ENCODE measurements around the gene HPSE2. TPM values are rescaled to one million over a fixed set of nuclear protein-coding genes. Genes with fewer than 3 reads are reported as not detected.

HPSE2 gene
- total and polyA plus RNA-seq, 2 of the 13 experiments (the other 11 are each of a cell fraction or from before 2014, with no cell fraction given) = 0.01 TPM; not detected in 1

DNA sequence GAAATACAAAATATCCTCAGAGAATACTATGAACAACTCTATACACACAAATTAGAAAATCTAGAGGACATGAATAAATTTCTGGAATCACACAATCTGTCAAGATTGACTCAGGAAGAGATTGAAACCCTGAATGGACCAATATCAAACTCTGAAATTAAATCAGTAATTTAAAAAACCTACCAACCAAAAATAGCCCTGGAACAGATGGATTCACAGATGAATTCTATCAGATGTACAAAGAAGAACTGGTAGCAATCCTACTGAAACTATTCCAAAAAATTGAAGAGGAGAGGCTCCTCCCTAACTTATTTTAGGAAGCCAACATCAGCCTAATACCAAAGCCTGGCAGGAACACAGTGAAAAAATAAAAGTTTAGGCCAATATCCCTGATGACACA lies 190.0 kb downstream of the HPSE2 start (continued):
- no peak for TF ChIP-seq DMTF1 (CRISPR knock-in tag; IDR thresholded peaks at IDR 0.05)
- no peak for TF ChIP-seq ARHGAP35 (CRISPR knock-in tag; IDR thresholded peaks at IDR 0.05; ENCODE audit: borderline replicate concordance)
- no peak for TF ChIP-seq ZNF510 (CRISPR knock-in tag; IDR thresholded peaks at IDR 0.05; ENCODE audit: low read depth)

DNA sequence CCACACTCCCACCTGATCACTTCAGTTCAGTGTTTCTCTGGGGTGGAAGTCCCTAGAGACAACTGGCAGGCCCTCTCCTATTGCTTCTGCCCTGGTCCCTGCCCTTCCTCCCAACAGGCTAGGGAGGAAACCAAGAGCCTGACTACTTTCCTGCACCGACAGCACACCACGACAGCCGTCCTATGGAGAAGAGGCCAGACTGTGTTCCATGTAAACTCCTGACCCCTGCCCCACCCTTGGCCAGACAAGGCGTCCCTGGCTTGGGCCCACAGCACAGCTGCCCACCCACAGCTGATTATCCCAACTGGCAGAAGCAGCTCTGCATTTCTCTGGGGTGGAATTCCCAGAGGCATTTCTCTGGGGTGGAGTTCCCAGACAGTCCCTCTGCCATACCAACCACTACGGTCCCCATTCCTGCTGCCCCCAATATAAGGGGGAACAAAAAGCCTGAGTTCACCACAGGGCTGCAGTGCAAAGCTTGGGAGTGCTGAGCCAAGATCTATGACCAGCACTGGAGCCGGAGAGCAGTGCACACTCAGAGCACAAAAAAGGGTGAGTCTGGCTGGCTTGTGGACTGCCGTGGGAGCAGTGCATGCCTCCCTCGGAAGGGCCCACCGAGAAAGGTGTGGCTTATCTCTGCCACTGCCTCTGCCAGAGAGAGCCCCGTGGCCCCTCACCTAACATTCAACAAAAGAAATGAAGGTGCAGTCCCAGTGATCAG lies 193.4 kb downstream of the HPSE2 start:
- Histone ChIP-seq H4K20me1 (ENCODE audit: insufficient read depth, low read length) (no peaks in the 10 kb centered on the region), H3K4me3 (replicated peaks in 1 of 3; ENCODE audit: insufficient read depth in 1 of 3, low read depth in 2 of 3, low read length in 3 of 3) (no peak overlapping the region), H3K9me3 (ENCODE audit: low read length) (peaks cover 40% of the 10 kb centered on the region), H3K9ac (ENCODE audit: insufficient read depth, low read depth, low read length) (no peak overlapping the region), H3K27ac (ENCODE audit: extremely low read length, insufficient read depth, low read length) (no peak overlapping the region), H2AFZ (ENCODE audit: low read length) (no peak overlapping the region), H3K4me1 (ENCODE audit: insufficient read depth, low read length) (no peaks in the 10 kb centered on the region), H3K27me3 (ENCODE audit: control insufficient read depth in 1 of 2, insufficient read depth in 2 of 2, low read length in 2 of 2) (no peaks in the 10 kb centered on the region), H3K36me3 (replicated peaks in 1 of 2; ENCODE audit: control insufficient read depth in 1 of 2, insufficient read depth in 2 of 2, low read length in 2 of 2) (no peaks in the 10 kb centered on the region), H3K4me2 (ENCODE audit: low read depth, low read length) (no peak overlapping the region), H3K79me2 (ENCODE audit: insufficient read depth, low read length) (no peaks in the 10 kb centered on the region)
- no TSS peak for BruUV-seq (replicated peaks)
- in situ Hi-C loops (cut with HindIII; ENCODE audit: extremely low pct_ligation_motif_present, low pct_unique_long_range_greater_than_20kb) = loop anchor here (25.0 kb wide), 1 partner anchor 580 kb away; no protein-coding TSS in a partner anchor
- CTCF ChIA-PET (ENCODE audit: low intra/inter-chr PET ratio, low total read pairs) = no interaction called here
- 67% methylated on average over 6 of the region's 10 CpGs for WGBS (ENCODE audit: low lambda C conversion rate)
- intact Hi-C loops (cut with micrococcal nuclease; ENCODE audit: unreplicated experiment) = loop anchor here (5.0 kb wide), 1 partner anchor 575 kb away; no protein-coding TSS in a partner anchor
- no peak for DNase-seq (ENCODE audit: low spot score)
- no peak for FAIRE-seq
- no peak for ATAC-seq
- POLR2A ChIA-PET = no interaction called here
- TF ChIP-seq JUNB (CRISPR knock-in tag; IDR thresholded peaks at IDR 0.05; ENCODE audit: borderline replicate concordance) = no peak
- TF ChIP-seq ATF7 (IDR thresholded peaks at IDR 0.05) = no peak
- TF ChIP-seq ATF7 (CRISPR knock-in tag; IDR thresholded peaks at IDR 0.05) = no peak
- TF ChIP-seq ATM (IDR thresholded peaks at IDR 0.05; ENCODE audit: borderline replicate concordance) = no peak
- no peak for TF ChIP-seq TGIF2 (CRISPR knock-in tag; IDR thresholded peaks at IDR 0.05)
- no peak for TF ChIP-seq POLR2AphosphoS5 (IDR thresholded peaks at IDR 0.05; ENCODE audit: low read depth, low read length)
- TF ChIP-seq, protein P1, sequence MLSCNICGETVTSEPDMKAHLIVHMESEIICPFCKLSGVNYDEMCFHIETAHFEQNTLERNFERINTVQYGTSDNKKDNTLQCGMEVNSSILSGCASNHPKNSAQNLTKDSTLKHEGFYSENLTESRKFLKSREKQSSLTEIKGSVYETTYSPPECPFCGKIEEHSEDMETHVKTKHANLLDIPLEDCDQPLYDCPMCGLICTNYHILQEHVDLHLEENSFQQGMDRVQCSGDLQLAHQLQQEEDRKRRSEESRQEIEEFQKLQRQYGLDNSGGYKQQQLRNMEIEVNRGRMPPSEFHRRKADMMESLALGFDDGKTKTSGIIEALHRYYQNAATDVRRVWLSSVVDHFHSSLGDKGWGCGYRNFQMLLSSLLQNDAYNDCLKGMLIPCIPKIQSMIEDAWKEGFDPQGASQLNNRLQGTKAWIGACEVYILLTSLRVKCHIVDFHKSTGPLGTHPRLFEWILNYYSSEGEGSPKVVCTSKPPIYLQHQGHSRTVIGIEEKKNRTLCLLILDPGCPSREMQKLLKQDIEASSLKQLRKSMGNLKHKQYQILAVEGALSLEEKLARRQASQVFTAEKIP (CRISPR knock-in tag; IDR thresholded peaks at IDR 0.05; ENCODE audit: borderline replicate concordance) = no peak
- no peak for TF ChIP-seq GATAD1 (CRISPR knock-in tag; IDR thresholded peaks at IDR 0.05)
- no peak for TF ChIP-seq CREBL2 (CRISPR knock-in tag; IDR thresholded peaks at IDR 0.05; ENCODE audit: borderline replicate concordance)
- no peak for TF ChIP-seq FOXO4 (CRISPR knock-in tag; conservative IDR thresholded peaks at IDR 0.05)
- no peak for TF ChIP-seq SRSF4 (IDR thresholded peaks at IDR 0.05; ENCODE audit: low read depth, low read length, poor library complexity, severe bottlenecking)
- TF ChIP-seq SALL1 (CRISPR knock-in tag; IDR thresholded peaks at IDR 0.05) = no peak
